Activated CD8-positive, alpha-beta T cell treated with anti-CD3 and anti-CD28 coated beads for 36 hours (primary cell): ENCODE data around the gene SLC27A6. TPM values are rescaled to one million over a fixed set of nuclear protein-coding genes. Genes with fewer than 3 reads are reported as not detected.

ENCODE experiments used
- ATAC-seq: fragments of 200-7000 bp; cut with Tn5 transposase; one replicate; pipeline ENCODE4 v1.10.0; 2021; ENCODE audit warnings: mild to moderate bottlenecking, moderate library complexity
- CTCF ChIA-PET: fragments of 350-600 bp; sonication (Branson Sonifier 250); formaldehyde crosslinking; loops from one replicate; lab custom pipeline; 2021; ENCODE audit warnings: antibody characterized with exemption; lab: Charles Lee
- POLR2A ChIA-PET: fragments of 350-600 bp; sonication (Branson Sonifier 250); formaldehyde crosslinking; loops from one replicate; lab custom pipeline; 2021; ENCODE audit warnings: antibody characterized with exemption; lab: Charles Lee
- DNase-seq: peaks from one replicate; pipeline ENCODE4 v3.0.0-alpha.2; 2020
- H3K27ac Mint-ChIP-seq: one replicate; pipeline ENCODE4 v1.8.0; 2021; ENCODE audit warnings: mild to moderate bottlenecking, mixed read lengths
- H3K27me3 Mint-ChIP-seq: one replicate; pipeline ENCODE4 v1.8.0; 2021; ENCODE audit warnings: mixed read lengths
- H3K36me3 Mint-ChIP-seq: one replicate; pipeline ENCODE4 v1.8.0; 2021; ENCODE audit warnings: low read depth, mixed read lengths
- H3K4me1 Mint-ChIP-seq: one replicate; pipeline ENCODE4 v1.8.0; 2021; ENCODE audit warnings: low read depth, mixed read lengths
- H3K4me3 Mint-ChIP-seq: one replicate; pipeline ENCODE4 v1.8.0; 2021; ENCODE audit warnings: mild to moderate bottlenecking, moderate library complexity, mixed read lengths
- H3K9me3 Mint-ChIP-seq: one replicate; pipeline ENCODE4 v1.8.0; 2021; ENCODE audit warnings: mixed read lengths
- intact Hi-C: fragments of 100-400 bp; cut with micrococcal nuclease; formaldehyde crosslinking; loops from one replicate; pipeline ENCODE4 v1.10.0; 2022
- total RNA-seq, 2 experiments: library from RNA; stranded (reverse); gene quantifications; one replicate each; pipeline ENCODE4 v1.2.3, GENCODE V29; 2021
- TF ChIP-seq, protein P1 (sequence below): fragments of 200-600 bp; IDR thresholded peaks from one replicate; pipeline ENCODE4 v1.8.0; 2022; ENCODE audit warnings: antibody characterized with exemption, mild to moderate bottlenecking

The SLC27A6 gene
- total RNA-seq, 2 experiments from 2014 or later, result not detected

DNA sequence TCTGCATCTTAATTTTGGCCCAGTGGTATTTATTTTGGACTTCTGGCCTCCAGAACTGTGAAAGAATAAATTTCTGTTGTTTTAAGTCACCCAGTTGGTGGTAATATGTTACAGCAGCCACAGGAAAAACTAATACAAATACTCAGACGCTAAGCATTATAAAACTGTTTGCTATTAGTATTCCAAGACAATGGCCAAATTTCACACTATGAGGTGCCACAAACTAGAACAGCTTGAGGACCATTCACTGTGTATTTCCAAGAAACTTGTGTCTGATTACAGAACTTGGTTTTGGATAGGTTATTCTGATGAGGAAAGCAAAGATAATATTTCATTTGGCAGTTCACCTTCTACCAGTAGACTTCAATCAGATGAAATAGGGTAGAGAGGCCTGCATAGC is 113.0 kb downstream of the SLC27A6 start:
- ChIA-PET CTCF (no interaction called here), POLR2A (no interaction called here)
- DNase-seq (no peak), ATAC-seq (no peak)
- Mint-ChIP-seq H3K4me3 (no peak overlapping the region), H3K4me1 (no peaks in the 10 kb centered on the region), H3K9me3 (no peaks in the 10 kb centered on the region), H3K27ac (no peak overlapping the region), H3K27me3 (peaks cover 19% of the 10 kb centered on the region), H3K36me3 (no peaks in the 10 kb centered on the region)
- intact Hi-C loops, result no loop called here
- TF ChIP-seq, protein P1, sequence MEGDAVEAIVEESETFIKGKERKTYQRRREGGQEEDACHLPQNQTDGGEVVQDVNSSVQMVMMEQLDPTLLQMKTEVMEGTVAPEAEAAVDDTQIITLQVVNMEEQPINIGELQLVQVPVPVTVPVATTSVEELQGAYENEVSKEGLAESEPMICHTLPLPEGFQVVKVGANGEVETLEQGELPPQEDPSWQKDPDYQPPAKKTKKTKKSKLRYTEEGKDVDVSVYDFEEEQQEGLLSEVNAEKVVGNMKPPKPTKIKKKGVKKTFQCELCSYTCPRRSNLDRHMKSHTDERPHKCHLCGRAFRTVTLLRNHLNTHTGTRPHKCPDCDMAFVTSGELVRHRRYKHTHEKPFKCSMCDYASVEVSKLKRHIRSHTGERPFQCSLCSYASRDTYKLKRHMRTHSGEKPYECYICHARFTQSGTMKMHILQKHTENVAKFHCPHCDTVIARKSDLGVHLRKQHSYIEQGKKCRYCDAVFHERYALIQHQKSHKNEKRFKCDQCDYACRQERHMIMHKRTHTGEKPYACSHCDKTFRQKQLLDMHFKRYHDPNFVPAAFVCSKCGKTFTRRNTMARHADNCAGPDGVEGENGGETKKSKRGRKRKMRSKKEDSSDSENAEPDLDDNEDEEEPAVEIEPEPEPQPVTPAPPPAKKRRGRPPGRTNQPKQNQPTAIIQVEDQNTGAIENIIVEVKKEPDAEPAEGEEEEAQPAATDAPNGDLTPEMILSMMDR, result no peak

DNA sequence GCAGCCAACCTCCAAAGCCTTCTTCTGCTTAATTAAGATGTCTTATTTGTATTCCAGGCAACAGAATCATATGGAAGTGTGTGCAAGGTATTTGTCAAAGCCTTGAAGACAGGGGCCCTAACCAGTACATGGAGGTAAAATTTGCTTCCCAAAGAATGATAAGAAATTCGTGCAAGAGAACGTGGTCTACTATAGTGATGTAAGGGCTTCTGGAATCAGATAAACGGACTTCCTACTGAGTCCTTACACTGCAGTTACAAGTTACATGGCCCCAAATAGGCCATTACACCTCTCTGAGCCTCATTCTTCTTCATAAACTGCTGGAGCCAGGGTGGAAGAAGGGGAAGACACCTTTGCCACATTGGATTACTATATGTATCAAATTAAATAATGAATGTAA is 113.4 kb downstream of the SLC27A6 start:
- POLR2A ChIA-PET, result no interaction called here
- H3K4me3 Mint-ChIP-seq, result no peak overlapping the region
- intact Hi-C loops, result no loop called here
- no peaks in the 10 kb centered on the region for H3K36me3 Mint-ChIP-seq
- peaks cover 20% of the 10 kb centered on the region for H3K27me3 Mint-ChIP-seq
- H3K4me1 Mint-ChIP-seq, result no peaks in the 10 kb centered on the region
- H3K27ac Mint-ChIP-seq, result no peak overlapping the region
- CTCF ChIA-PET, result no interaction called here
- ATAC-seq (no peak), DNase-seq (no peak)
- TF ChIP-seq, protein P1, result no peak
- H3K9me3 Mint-ChIP-seq, result no peaks in the 10 kb centered on the region

DNA sequence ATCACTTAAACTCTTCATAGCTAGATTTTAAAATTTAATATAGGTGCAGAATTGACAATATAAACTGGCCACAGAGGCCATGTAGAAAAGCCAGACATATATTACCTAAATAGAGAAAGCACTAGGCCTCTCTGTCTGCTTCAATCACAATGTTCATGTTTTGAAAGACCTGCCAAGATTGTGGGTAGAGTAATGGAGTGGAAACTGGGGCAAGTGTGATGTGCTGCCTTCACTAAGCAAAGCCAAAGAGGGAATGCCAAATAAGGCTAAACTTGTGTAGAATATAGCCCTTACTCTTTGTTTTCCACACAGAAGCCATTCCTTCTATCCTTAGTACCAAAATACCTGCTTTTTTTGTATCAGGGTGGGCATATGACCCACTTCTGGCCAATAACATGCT is 114.2 kb downstream of the SLC27A6 start:
- ChIA-PET CTCF (no interaction called here), POLR2A (no interaction called here)
- intact Hi-C loops, result no loop called here
- ATAC-seq, result no peak
- Mint-ChIP-seq H3K36me3 (no peaks in the 10 kb centered on the region), H3K27ac (no peak overlapping the region), H3K9me3 (no peaks in the 10 kb centered on the region), H3K4me1 (no peaks in the 10 kb centered on the region), H3K27me3 (peaks cover 16% of the 10 kb centered on the region), H3K4me3 (no peak overlapping the region)
- TF ChIP-seq, protein P1, result no peak
- no peak for DNase-seq

DNA sequence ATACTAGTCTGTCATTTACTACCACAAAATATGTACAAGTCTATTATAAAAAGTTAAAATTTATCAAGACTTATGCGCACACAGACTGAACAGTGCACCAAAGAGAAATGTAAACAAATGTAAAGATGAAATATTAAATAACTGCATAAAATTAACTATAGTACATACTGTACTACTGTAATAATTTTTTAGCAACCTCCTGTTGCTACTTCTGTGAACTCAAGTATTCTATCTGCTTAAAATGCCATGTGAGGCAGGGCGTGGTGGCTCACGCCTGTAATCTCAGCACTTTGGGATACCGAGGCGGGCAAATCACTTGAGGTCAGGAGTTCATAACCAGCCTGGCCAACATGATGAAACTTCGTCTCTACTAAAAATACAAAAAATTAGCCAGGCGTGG is 115.5 kb downstream of the SLC27A6 start:
- Mint-ChIP-seq H3K4me1 (no peaks in the 10 kb centered on the region), H3K36me3 (no peaks in the 10 kb centered on the region)

DNA sequence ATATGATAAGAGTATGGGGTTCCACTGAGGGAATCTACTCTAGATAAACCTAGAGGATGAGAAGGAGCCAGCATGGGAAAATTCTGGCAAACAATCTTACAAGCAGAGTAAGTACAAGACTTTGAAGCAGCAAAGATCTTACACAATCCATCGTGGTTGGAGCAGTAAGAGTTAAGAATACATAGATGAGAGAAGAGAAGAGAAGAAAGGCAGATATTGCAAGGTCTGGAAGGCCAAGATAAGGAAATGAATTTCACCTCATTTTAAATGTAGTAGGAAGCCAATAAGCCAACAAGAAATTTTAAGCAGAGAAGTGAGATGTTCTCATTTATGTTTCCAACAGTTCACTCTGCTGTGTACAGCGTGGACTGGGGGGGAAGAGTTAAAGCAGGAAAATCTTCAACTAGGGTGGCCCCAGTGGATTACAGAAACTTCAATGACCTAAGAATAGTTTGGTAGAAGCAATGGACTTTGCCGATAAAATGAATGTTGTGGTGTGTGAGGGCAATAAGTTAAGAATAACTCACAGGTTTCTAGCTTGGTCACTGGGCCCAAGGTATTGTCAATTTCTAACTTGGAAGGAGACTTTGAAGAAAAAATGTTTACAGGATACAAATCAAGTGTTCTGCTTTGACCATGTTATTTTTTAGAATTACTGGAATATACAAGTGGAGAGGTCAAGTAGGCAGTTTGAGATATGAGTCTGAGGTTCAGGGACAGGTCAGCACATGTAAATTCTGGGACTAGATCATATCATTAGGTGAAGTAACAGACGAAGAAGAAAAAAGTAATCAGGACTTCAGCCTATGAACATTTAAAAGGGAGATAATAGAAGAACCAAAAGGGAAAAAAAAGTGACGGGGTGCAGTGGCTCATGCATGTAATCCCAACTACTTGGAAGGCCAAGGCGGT is 117.2 kb downstream of the SLC27A6 start:
- POLR2A ChIA-PET, result no interaction called here
- CTCF ChIA-PET, result no interaction called here

More for the DNA sequence above, 115.5 kb downstream of the SLC27A6 start:
- TF ChIP-seq, protein P1, result no peak
- Mint-ChIP-seq H3K27ac (no peak overlapping the region), H3K4me3 (no peak overlapping the region), H3K27me3 (peaks cover 13% of the 10 kb centered on the region), H3K9me3 (no peaks in the 10 kb centered on the region)
- ATAC-seq, result no peak
- POLR2A ChIA-PET, result no interaction called here
- CTCF ChIA-PET, result no interaction called here
- no peak for DNase-seq
- intact Hi-C loops, result no loop called here

More for the DNA sequence above, 117.2 kb downstream of the SLC27A6 start:
- Mint-ChIP-seq H3K9me3 (no peaks in the 10 kb centered on the region), H3K4me1 (no peaks in the 10 kb centered on the region), H3K4me3 (no peak overlapping the region), H3K27ac (no peak overlapping the region), H3K27me3 (peaks cover 15% of the 10 kb centered on the region), H3K36me3 (no peaks in the 10 kb centered on the region)
- ATAC-seq, result no peak
- DNase-seq, result no peak
- TF ChIP-seq, protein P1, result no peak
- intact Hi-C loops, result no loop called here
